Stimulated activated CD8-positive, alpha-beta memory T cell treated with anti-CD3 and anti-CD28 coated beads, Interleukin-4, amount 100 ng/mL, for 24 hours (primary cell): ENCODE data around the gene BPIFB2.
"Not testable (repeated sequence)": the region's sequence is repeated elsewhere in the genome, so short reads cannot be mapped to it uniquely, and the experiment has no call there.

ENCODE experiments used
- DNase-seq: peaks from one replicate; pipeline ENCODE4 v3.0.0-alpha.2; 2020; ENCODE audit warnings: low read depth

BPIFB2 gene

GRCh38 chr20:32970973-32971300, 36.6 kb upstream of the BPIFB2 start:
- no peak for DNase-seq

GRCh38 chr20:32971703-32972161, 35.8 kb upstream of the BPIFB2 start:
- DNase-seq = no peak

GRCh38 chr20:32972181-32973076, 35.1 kb upstream of the BPIFB2 start:
- peak; percentile 67 for DNase-seq

GRCh38 chr20:32973077-32973717, 34.3 kb upstream of the BPIFB2 start:
- no peak for DNase-seq

GRCh38 chr20:32974204-32975064, 33.1 kb upstream of the BPIFB2 start:
- DNase-seq = not testable (repeated sequence)

GRCh38 chr20:32975121-32975520, 32.4 kb upstream of the BPIFB2 start:
- DNase-seq = not testable (repeated sequence)

- DNase-seq = no peak
Measured at GRCh38 chr20:32975698-32976674, 31.5 kb upstream of the BPIFB2 start.

- DNase-seq = no peak
Measured at GRCh38 chr20:32976746-32977145, 30.8 kb upstream of the BPIFB2 start.

GRCh38 chr20:32977281-32978008, 30.1 kb upstream of the BPIFB2 start:
- DNase-seq = no peak

GRCh38 chr20:32978009-32978335, 29.5 kb upstream of the BPIFB2 start:
- no peak for DNase-seq

- DNase-seq = no peak
Measured at GRCh38 chr20:32979201-32979998, 28.1 kb upstream of the BPIFB2 start.

GRCh38 chr20:32980131-32980941, 27.2 kb upstream of the BPIFB2 start:
- no peak for DNase-seq

GRCh38 chr20:32980990-32981389, 26.5 kb upstream of the BPIFB2 start:
- no peak for DNase-seq

GRCh38 chr20:32982617-32983458, 24.7 kb upstream of the BPIFB2 start:
- DNase-seq = no peak

GRCh38 chr20:32983459-32984112, 23.9 kb upstream of the BPIFB2 start:
- DNase-seq = no peak

- DNase-seq = no peak
Measured at GRCh38 chr20:32984196-32984595, 23.3 kb upstream of the BPIFB2 start.

GRCh38 chr20:32984631-32985354, 22.7 kb upstream of the BPIFB2 start:
- DNase-seq = no peak
